ENCODE results near the gene STOX2.

DNA sequence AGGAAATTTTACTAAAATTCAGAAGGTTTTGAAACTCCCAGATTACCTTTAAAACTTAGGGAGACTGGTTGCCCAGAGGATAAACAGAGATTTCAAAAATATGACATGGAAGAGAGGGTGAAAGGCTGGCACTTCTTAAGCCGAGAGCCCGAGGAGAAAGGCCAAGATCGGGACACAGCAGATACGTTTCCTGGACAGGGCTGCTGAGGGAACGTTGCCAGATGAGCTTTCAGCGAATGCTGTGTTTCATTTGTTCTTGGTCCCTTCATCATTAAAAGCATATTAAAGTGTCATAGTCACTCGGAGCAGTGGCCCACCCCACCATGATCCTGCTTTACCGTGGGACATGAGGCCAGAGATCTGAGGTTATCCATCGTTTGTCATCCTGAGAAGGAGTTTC, 37.9 kb upstream of the STOX2 start:
- TF ChIP-seq, protein P1, sequence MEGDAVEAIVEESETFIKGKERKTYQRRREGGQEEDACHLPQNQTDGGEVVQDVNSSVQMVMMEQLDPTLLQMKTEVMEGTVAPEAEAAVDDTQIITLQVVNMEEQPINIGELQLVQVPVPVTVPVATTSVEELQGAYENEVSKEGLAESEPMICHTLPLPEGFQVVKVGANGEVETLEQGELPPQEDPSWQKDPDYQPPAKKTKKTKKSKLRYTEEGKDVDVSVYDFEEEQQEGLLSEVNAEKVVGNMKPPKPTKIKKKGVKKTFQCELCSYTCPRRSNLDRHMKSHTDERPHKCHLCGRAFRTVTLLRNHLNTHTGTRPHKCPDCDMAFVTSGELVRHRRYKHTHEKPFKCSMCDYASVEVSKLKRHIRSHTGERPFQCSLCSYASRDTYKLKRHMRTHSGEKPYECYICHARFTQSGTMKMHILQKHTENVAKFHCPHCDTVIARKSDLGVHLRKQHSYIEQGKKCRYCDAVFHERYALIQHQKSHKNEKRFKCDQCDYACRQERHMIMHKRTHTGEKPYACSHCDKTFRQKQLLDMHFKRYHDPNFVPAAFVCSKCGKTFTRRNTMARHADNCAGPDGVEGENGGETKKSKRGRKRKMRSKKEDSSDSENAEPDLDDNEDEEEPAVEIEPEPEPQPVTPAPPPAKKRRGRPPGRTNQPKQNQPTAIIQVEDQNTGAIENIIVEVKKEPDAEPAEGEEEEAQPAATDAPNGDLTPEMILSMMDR (IDR thresholded peaks at IDR 0.05): no peak
- no peak for TF ChIP-seq POLR2A (IDR thresholded peaks at IDR 0.05)

Measured in esophagus squamous epithelium (tissue), 4 donors.